Measurements from ENCODE around the gene CBFB.

DNA sequence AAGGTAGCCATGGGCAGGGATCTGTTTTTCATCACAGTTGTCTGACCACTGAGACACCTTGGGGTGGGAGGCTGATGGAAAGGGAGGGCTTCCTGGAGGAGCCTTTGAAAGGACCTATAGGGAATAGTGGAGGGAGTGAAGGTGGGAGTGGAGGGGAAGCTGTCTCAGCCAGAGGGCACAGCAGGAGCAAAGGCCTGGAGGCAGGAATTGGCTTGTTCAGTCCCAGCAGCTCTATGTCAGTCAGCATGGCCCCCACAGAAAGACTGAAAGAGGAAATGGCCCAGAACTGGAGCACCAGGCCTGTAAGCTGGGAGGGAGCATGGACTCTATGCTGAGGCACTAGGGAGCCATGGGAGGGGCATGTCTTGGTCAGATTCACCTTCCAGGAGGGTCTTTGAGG is 12.8 kb upstream of the CBFB start:
- TF ChIP-seq FOXM1 (IDR thresholded peaks at IDR 0.05; ENCODE audit: borderline replicate concordance, low read depth): no peak
- no peak for TF ChIP-seq TCF12 (IDR thresholded peaks at IDR 0.05; ENCODE audit: low read depth)
- TF ChIP-seq ZBTB7A (IDR thresholded peaks at IDR 0.05; ENCODE audit: low read depth): no peak
- no peak for TF ChIP-seq RAD21 (IDR thresholded peaks at IDR 0.05; ENCODE audit: low read depth)
- TF ChIP-seq YY1 (IDR thresholded peaks at IDR 0.05; ENCODE audit: low read depth): no peak
- no peak for TF ChIP-seq EP300 (IDR thresholded peaks at IDR 0.05; ENCODE audit: borderline replicate concordance)
- no peak for TF ChIP-seq CEBPB (IDR thresholded peaks at IDR 0.05)
- TF ChIP-seq TAF1 (IDR thresholded peaks at IDR 0.05; ENCODE audit: low read depth): no peak
- TF ChIP-seq REST (IDR thresholded peaks at IDR 0.05; ENCODE audit: low read depth): no peak
- no peak for TF ChIP-seq TEAD4 (IDR thresholded peaks at IDR 0.05)

Measured in Ishikawa (cell line).